PFSK-1 (cell line): ENCODE measurements around the gene RAB13.

Source experiments
- FOXP2 ChIP-seq: optimal IDR thresholded peaks from 2 replicates; pipeline ENCODE3; 2011; ENCODE audit warnings: borderline replicate concordance, control low read depth, inconsistent platforms; ENCODE audit not compliant: insufficient read depth; ENCODE audit errors: extremely low read length, extremely low read depth
- POLR2AphosphoS5 ChIP-seq: IDR thresholded peaks from 2 replicates; pipeline ENCODE4 v1.6.1; 2012; ENCODE audit warnings: low read depth, mild to moderate bottlenecking, control low read depth, low read length, moderate library complexity
- REST ChIP-seq, 2 experiments: IDR thresholded peaks; 2 replicates each; pipeline versions ENCODE4 v1.6.1 to v1.8.0; 2011 to 2012; ENCODE audit warnings: low read depth in 2 of 2, low read length in 2 of 2, control low read depth in 1 of 2, inconsistent platforms in 1 of 2, mild to moderate bottlenecking in 1 of 2, moderate library complexity in 1 of 2; ENCODE audit not compliant: insufficient read depth in 1 of 2
- SIN3A ChIP-seq: IDR thresholded peaks from 2 replicates; pipeline ENCODE4 v1.6.1; 2012; ENCODE audit warnings: mild to moderate bottlenecking, low read length, moderate library complexity, borderline replicate concordance; ENCODE audit not compliant: insufficient read depth
- TAF1 ChIP-seq: IDR thresholded peaks from 2 replicates; pipeline ENCODE4 v1.6.1; 2012; ENCODE audit warnings: low read length, control low read depth, borderline replicate concordance; ENCODE audit not compliant: insufficient read depth

Gene RAB13

GRCh38 chr1:154006136-154006535 lies 20.0 kb upstream of the RAB13 start:
- TF ChIP-seq SIN3A (no peak), REST (IDR thresholded peaks at IDR 0.05; ENCODE audit: insufficient read depth in 1 of 2, low read depth in 2 of 2, low read length in 2 of 2) (no peak), FOXP2 (no peak), TAF1 (no peak), POLR2AphosphoS5 (no peak)

GRCh38 chr1:154000420-154000819 lies 14.3 kb upstream of the RAB13 start:
- TF ChIP-seq REST (IDR thresholded peaks at IDR 0.05; ENCODE audit: insufficient read depth in 1 of 2, low read depth in 2 of 2, low read length in 2 of 2) (no peak), FOXP2 (no peak), SIN3A (no peak), POLR2AphosphoS5 (no peak), TAF1 (no peak)

- TF ChIP-seq TAF1 = no peak
These were observed 9.5 kb upstream of the RAB13 start for GRCh38 chr1:153995640-153996039.

- TF ChIP-seq REST (IDR thresholded peaks at IDR 0.05; ENCODE audit: insufficient read depth in 1 of 2, low read depth in 2 of 2, low read length in 2 of 2) = no peak
- no peak for TF ChIP-seq FOXP2
- TF ChIP-seq POLR2AphosphoS5 = no peak
- TF ChIP-seq TAF1 = no peak
- no peak for TF ChIP-seq SIN3A
These were observed 9.1 kb upstream of the RAB13 start for GRCh38 chr1:153995202-153995601.

GRCh38 chr1:153991806-153992205 lies 5.7 kb upstream of the RAB13 start:
- TF ChIP-seq POLR2AphosphoS5 (no peak; the same call in 1 of the 2 replicates), SIN3A (no peak), TAF1 (no peak), FOXP2 (no peak), REST (IDR thresholded peaks at IDR 0.05; ENCODE audit: insufficient read depth in 1 of 2, low read depth in 2 of 2, low read length in 2 of 2) (no peak)

- TF ChIP-seq REST (IDR thresholded peaks at IDR 0.05; ENCODE audit: insufficient read depth in 1 of 2, low read depth in 2 of 2, low read length in 2 of 2) (no peak), FOXP2 (no peak), SIN3A (no peak), POLR2AphosphoS5 (no peak), TAF1 (no peak)
These were observed 5.1 kb upstream of the RAB13 start for GRCh38 chr1:153991151-153991630.
